Keratinocyte (primary cell): ENCODE data around the gene SLC2A5. TPM values are rescaled to one million over a fixed set of nuclear protein-coding genes. Genes with fewer than 3 reads are reported as not detected.

ENCODE experiments used
- DNase-seq: peaks from one replicate; pipeline ENCODE4 v3.0.0-alpha.2; 2011; ENCODE audit warnings: low read depth, missing footprints, low spot score
- FAIRE-seq: peaks from 2 replicates; lab custom pipeline; 2011; peaks lifted over from hg19 to GRCh38; lab: Jason Lieb, UNC
- H2AFZ ChIP-seq: 2 replicates; pipeline ENCODE4 v1.6.0; 2012; ENCODE audit warnings: low read length, control low read depth, inconsistent platforms; ENCODE audit not compliant: control insufficient read depth
- H3K27ac ChIP-seq: 2 replicates; pipeline ENCODE4 v1.5.1; 2011; ENCODE audit warnings: low read length; ENCODE audit not compliant: control insufficient read depth, insufficient read depth
- H3K27me3 ChIP-seq: 3 replicates; pipeline ENCODE4 v1.6.0; 2011; ENCODE audit warnings: low read length; ENCODE audit not compliant: control insufficient read depth, insufficient read depth; ENCODE audit errors: extremely low read depth
- H3K36me3 ChIP-seq, 2 experiments: 2 replicates in 1 of 2; 3 replicates in 1 of 2; pipeline ENCODE4 v1.5.1; 2011; ENCODE audit warnings: low read length in 2 of 2, mild to moderate bottlenecking in 1 of 2; ENCODE audit not compliant: control insufficient read depth in 2 of 2, insufficient read depth in 2 of 2; ENCODE audit errors: extremely low read depth in 1 of 2
- H3K4me1 ChIP-seq: 3 replicates; pipeline ENCODE4 v1.5.1; 2011; ENCODE audit warnings: low read length; ENCODE audit not compliant: control insufficient read depth, insufficient read depth; ENCODE audit errors: extremely low read depth
- H3K4me2 ChIP-seq: 3 replicates; pipeline ENCODE4 v1.6.0; 2011; ENCODE audit warnings: low read depth, low read length; ENCODE audit not compliant: control insufficient read depth, insufficient read depth; ENCODE audit errors: extremely low read depth
- H3K4me3 ChIP-seq, 3 experiments: fragments of 200-600 bp in 1 of 3; sonication (generic) in 1 of 3; 2 replicates in 2 of 3; 3 replicates in 1 of 3; pipeline ENCODE4 v1.5.1; 2011 to 2016; ENCODE audit warnings: low read length in 3 of 3, mild to moderate bottlenecking in 3 of 3, control low read depth in 2 of 3, inconsistent platforms in 1 of 3, low read depth in 1 of 3, mixed read lengths in 1 of 3, mixed run types in 1 of 3, moderate library complexity in 1 of 3; ENCODE audit not compliant: control insufficient read depth in 2 of 3, insufficient read depth in 2 of 3; ENCODE audit errors: extremely low read depth in 1 of 3
- H3K79me2 ChIP-seq: 2 replicates; pipeline ENCODE4 v1.6.0; 2012; ENCODE audit warnings: low read length; ENCODE audit not compliant: control insufficient read depth, insufficient read depth
- H3K9ac ChIP-seq: 3 replicates; pipeline ENCODE4 v1.6.0; 2011; ENCODE audit warnings: low read length; ENCODE audit not compliant: control insufficient read depth, insufficient read depth; ENCODE audit errors: extremely low read depth
- H3K9me1 ChIP-seq: 3 replicates; pipeline ENCODE4 v1.6.0; 2011; ENCODE audit warnings: low read length; ENCODE audit not compliant: control insufficient read depth, insufficient read depth; ENCODE audit errors: extremely low read depth
- H3K9me3 ChIP-seq: 2 replicates; pipeline ENCODE4 v1.5.1; 2012; ENCODE audit warnings: low read depth, low read length; ENCODE audit not compliant: control insufficient read depth
- H4K20me1 ChIP-seq: 3 replicates; pipeline ENCODE4 v1.6.0; 2011; ENCODE audit warnings: low read length; ENCODE audit not compliant: control insufficient read depth, insufficient read depth; ENCODE audit errors: extremely low read depth
- CTCF ChIP-seq, 3 experiments: IDR thresholded peaks in 1 of 3; conservative IDR thresholded peaks in 1 of 3; optimal IDR thresholded peaks in 1 of 3; 2 replicates in 2 of 3; 3 replicates in 1 of 3; pipeline versions ENCODE3 to v1.5.1; 2011; ENCODE audit warnings: low read length in 3 of 3, mild to moderate bottlenecking in 3 of 3, moderate library complexity in 2 of 3, control low read depth in 1 of 3, inconsistent platforms in 1 of 3; ENCODE audit not compliant: insufficient read depth in 2 of 3; ENCODE audit errors: extremely low read depth in 1 of 3
- EZH2 ChIP-seq: IDR thresholded peaks from one replicate; pipeline ENCODE4 v1.6.1; 2012; ENCODE audit warnings: inconsistent platforms, mild to moderate bottlenecking, low read length, moderate library complexity
- dilution Hi-C: fragments of 300-500 bp; cut with MboI; formaldehyde crosslinking; loops from one replicate; pipeline ENCODE4 v1.7.0; 2020; ENCODE audit warnings: low sequenced_read_pairs; ENCODE audit not compliant: extremely low pct_ligation_motif_present
- polyA plus RNA-seq, 5 experiments: library from polyadenylated mRNA; depleted of rRNA in 3 of 5; stranded (reverse) in 3 of 5; stranded (forward) in 1 of 5; unstranded in 1 of 5; fragments of >200 nt; gene quantifications; 1 replicate in 1 of 5; 2 replicates in 3 of 5; 3 replicates in 1 of 5; pipeline versions ENCODE4 v1.2.1 to v1.2.3, GENCODE V29; 2011 to 2012; ENCODE audit warnings: missing spikeins in 2 of 5, low read depth in 1 of 5, low replicate concordance in 1 of 5

Gene SLC2A5
- polyA plus RNA-seq, 1 donor (not counting 4 experiments of a cell fraction or from before 2014, with no cell fraction given): 0.77 TPM

DNA sequence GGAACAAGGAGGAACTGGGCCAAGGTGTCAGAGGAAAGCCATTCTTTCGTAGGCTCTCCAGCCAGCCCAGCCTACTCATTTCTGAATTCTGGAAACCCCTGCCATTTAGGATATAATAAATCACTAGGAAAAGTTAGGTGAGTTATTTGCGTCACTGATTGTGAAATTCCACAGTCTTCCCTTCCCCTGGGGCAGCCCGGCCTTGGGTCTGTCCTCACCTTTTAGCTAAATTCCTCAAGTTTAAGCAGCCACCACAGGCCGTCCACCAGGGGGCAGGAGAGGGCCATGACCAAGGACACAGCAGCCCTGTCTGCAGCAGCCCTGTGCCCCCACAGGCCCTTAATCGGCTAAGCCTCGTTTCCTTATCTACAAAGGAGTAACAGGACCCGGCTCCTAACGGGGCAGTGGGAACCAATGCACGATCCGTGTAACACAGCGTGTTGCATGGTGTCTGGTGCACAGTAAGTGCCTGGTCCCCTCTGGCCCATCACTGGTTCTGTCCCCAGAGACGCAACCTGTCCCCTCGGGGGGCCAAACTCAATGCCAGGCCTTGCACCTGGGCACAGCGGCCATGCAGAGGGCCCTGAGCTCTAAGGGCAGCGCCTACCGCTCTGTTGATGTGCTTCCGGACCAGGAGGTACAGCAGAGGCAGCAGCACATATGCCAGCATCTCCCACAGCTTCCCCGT is 41.4 kb upstream of the SLC2A5 start:
- peak; percentile 67 for FAIRE-seq

DNA sequence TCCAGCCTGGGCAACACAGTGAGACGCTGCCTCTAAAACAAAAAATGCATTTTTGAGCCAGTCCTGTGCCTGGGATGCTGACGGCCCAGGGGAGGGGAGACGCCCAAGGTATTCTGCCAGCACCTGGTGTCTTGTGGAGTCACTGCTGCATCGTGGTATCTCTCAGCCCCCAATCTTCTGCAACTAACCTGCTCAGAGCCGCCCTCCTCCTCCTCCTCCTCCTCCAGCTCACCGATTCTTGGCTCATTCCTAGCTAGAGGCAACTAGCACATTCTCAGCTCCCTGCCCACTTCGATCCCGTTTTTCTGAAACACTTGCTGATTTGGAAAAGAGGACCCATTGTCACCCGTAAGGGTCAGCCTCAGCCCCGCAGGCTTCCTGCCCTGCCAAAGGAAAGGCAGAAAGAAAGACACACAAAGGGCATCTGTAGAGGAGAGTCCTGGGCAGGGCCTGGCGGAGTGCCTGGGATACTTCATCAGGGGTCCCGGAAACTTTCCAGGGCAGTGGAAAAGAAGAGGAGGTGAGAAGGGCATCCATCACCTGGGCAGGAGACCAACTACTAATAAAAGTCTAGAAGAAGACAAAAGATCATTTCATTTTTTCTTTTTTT is 38.7 kb upstream of the SLC2A5 start:
- Histone ChIP-seq H3K4me1 (peaks cover 20% of the 10 kb centered on the region), H3K27ac (no peak overlapping the region), H3K9me1 (no peaks in the 10 kb centered on the region), H3K9ac (no peak overlapping the region), H3K27me3 (no peaks in the 10 kb centered on the region), H3K79me2 (no peaks in the 10 kb centered on the region), H3K4me2 (no peak overlapping the region), H3K4me3 (no peak overlapping the region), H3K9me3 (no peaks in the 10 kb centered on the region), H2AFZ (no peak overlapping the region), H3K36me3 (peaks cover 3 to 6% of the 10 kb centered on the region in 2 experiments), H4K20me1 (no peaks in the 10 kb centered on the region)
- dilution Hi-C loops: no loop called here
- TF ChIP-seq EZH2 (no peak), CTCF (optimal IDR thresholded peaks at IDR 0.05 in 1 of 3, IDR thresholded peaks at IDR 0.05 in 1 of 3, conservative IDR thresholded peaks at IDR 0.05 in 1 of 3; ENCODE audit: extremely low read depth in 1 of 3, insufficient read depth in 2 of 3, low read length in 3 of 3) (no peak)
- FAIRE-seq (no peak), DNase-seq (no peak)

More for the DNA sequence above, 41.4 kb upstream of the SLC2A5 start:
- H3K4me2 ChIP-seq: no peak overlapping the region
- peaks cover 1 to 3% of the 10 kb centered on the region in 2 experiments for H3K36me3 ChIP-seq
- H3K9me1 ChIP-seq: no peaks in the 10 kb centered on the region
- H3K9me3 ChIP-seq: no peaks in the 10 kb centered on the region
- dilution Hi-C loops: no loop called here
- H3K4me1 ChIP-seq: peaks cover 42% of the 10 kb centered on the region
- H3K27me3 ChIP-seq: no peaks in the 10 kb centered on the region
- H4K20me1 ChIP-seq: no peaks in the 10 kb centered on the region
- peak overlapping the region; percentile 54 for H3K27ac ChIP-seq
- H2AFZ ChIP-seq: no peak overlapping the region
- TF ChIP-seq CTCF (optimal IDR thresholded peaks at IDR 0.05 in 1 of 3, IDR thresholded peaks at IDR 0.05 in 1 of 3, conservative IDR thresholded peaks at IDR 0.05 in 1 of 3; ENCODE audit: extremely low read depth in 1 of 3, insufficient read depth in 2 of 3, low read length in 3 of 3) (peak; percentile 88 to 94 (median 94)), EZH2 (no peak)
- no peak overlapping the region for H3K4me3 ChIP-seq
- H3K9ac ChIP-seq: peak overlapping the region; percentile 15
- no peaks in the 10 kb centered on the region for H3K79me2 ChIP-seq
- peak; percentile 93 for DNase-seq
